H1 (cell line): ENCODE results near the gene UNC119. TPM values are rescaled to one million over a fixed set of nuclear protein-coding genes. Genes with fewer than 3 reads are reported as not detected.
A peak's percentile ranks its signal among the peaks of the same experiment; 100 is the strongest.

Experiments used
- CTCF ChIA-PET: fragments of 300-600 bp; sonication (Branson Sonifier 250); formaldehyde crosslinking; loops from one replicate; lab custom pipeline; 2021; ENCODE audit not compliant: partially characterized antibody; lab: Charles Lee
- POLR2A ChIA-PET: fragments of 300-600 bp; sonication (Branson Sonifier 250); formaldehyde crosslinking; loops from one replicate; lab custom pipeline; 2021; ENCODE audit warnings: inconsistent platforms; ENCODE audit not compliant: partially characterized antibody; lab: Charles Lee
- DNase-seq, 2 experiments: peaks; one replicate each; pipeline versions ENCODE4 v3.0.0 to v3.0.0-alpha.2; 2010 to 2022; ENCODE audit warnings: low spot score in 2 of 2, low read depth in 1 of 2, mixed read lengths in 1 of 2
- FAIRE-seq: peaks from 2 replicates; lab custom pipeline; 2011; peaks lifted over from hg19 to GRCh38; lab: Jason Lieb, UNC
- H2AFZ ChIP-seq: 2 replicates; pipeline ENCODE4 v1.8.1; 2012; ENCODE audit warnings: low read length, inconsistent platforms
- H2AK5ac ChIP-seq: 2 replicates; pipeline ENCODE4 v1.6.1; 2013; ENCODE audit warnings: low read depth, low read length
- H2BK120ac ChIP-seq: replicated peaks from 2 replicates; pipeline ENCODE3; 2013; ENCODE audit warnings: low read depth, low read length, inconsistent platforms
- H2BK12ac ChIP-seq: 2 replicates; pipeline ENCODE4 v1.6.1; 2013; ENCODE audit warnings: low read depth, low read length
- H2BK15ac ChIP-seq: 2 replicates; pipeline ENCODE4 v1.6.1; 2013; ENCODE audit warnings: low read length
- H2BK20ac ChIP-seq: 2 replicates; pipeline ENCODE4 v1.6.1; 2013; ENCODE audit warnings: low read length
- H2BK5ac ChIP-seq: 2 replicates; pipeline ENCODE4 v1.6.1; 2013; ENCODE audit warnings: low read depth, low read length
- H3K14ac ChIP-seq: 2 replicates; pipeline ENCODE4 v1.6.1; 2013; ENCODE audit warnings: inconsistent platforms; ENCODE audit not compliant: insufficient read length
- H3K18ac ChIP-seq: 2 replicates; pipeline ENCODE4 v1.6.1; 2013; ENCODE audit warnings: low read length; ENCODE audit errors: extremely low read depth
- H3K23ac ChIP-seq: 2 replicates; pipeline ENCODE4 v1.6.1; 2013; ENCODE audit warnings: inconsistent platforms; ENCODE audit not compliant: insufficient read length
- H3K23me2 ChIP-seq: 2 replicates; pipeline ENCODE4 v1.6.1; 2013; ENCODE audit warnings: low read depth, low read length
- H3K27ac ChIP-seq: 2 replicates; pipeline ENCODE4 v1.6.1; 2011; ENCODE audit warnings: low read depth, low read length, inconsistent platforms
- H3K27me3 ChIP-seq, 4 experiments: replicated peaks in 1 of 4; 1 replicate in 1 of 4; 2 replicates in 3 of 4; pipeline versions ENCODE4 v1.6.1 to v1.8.1; 2011 to 2013; ENCODE audit warnings: low read length in 3 of 4, mild to moderate bottlenecking in 3 of 4, inconsistent platforms in 2 of 4, mixed read lengths in 2 of 4, moderate library complexity in 1 of 4; ENCODE audit not compliant: control insufficient read depth in 3 of 4, insufficient read depth in 3 of 4; ENCODE audit errors: extremely low read depth in 1 of 4
- H3K36me3 ChIP-seq, 4 experiments: 2 replicates each; pipeline versions ENCODE4 v1.6.1 to v1.8.1; 2011 to 2013; ENCODE audit warnings: mild to moderate bottlenecking in 4 of 4, low read length in 3 of 4, moderate library complexity in 2 of 4, control low read depth in 1 of 4, inconsistent platforms in 1 of 4; ENCODE audit not compliant: insufficient read depth in 4 of 4, control insufficient read depth in 2 of 4
- H3K4ac ChIP-seq: replicated peaks from 2 replicates; pipeline ENCODE3; 2013; ENCODE audit warnings: low read length, low read depth, mixed read lengths, inconsistent platforms; ENCODE audit not compliant: insufficient read length
- H3K4me1 ChIP-seq, 4 experiments: replicated peaks in 1 of 4; 1 replicate in 1 of 4; 2 replicates in 3 of 4; pipeline versions ENCODE4 v1.6.1 to v1.8.1; 2011 to 2013; ENCODE audit warnings: low read length in 3 of 4, inconsistent platforms in 2 of 4, mixed read lengths in 1 of 4; ENCODE audit not compliant: insufficient read depth in 4 of 4, control insufficient read depth in 3 of 4
- H3K4me2 ChIP-seq, 2 experiments: 2 replicates each; pipeline versions ENCODE4 v1.6.1 to v1.8.1; 2011 to 2013; ENCODE audit warnings: low read depth in 2 of 2, low read length in 2 of 2, control low read depth in 1 of 2, inconsistent platforms in 1 of 2, mild to moderate bottlenecking in 1 of 2; ENCODE audit not compliant: insufficient read depth in 1 of 2
- H3K4me3 ChIP-seq, 4 experiments: fragments of 200-600, 300-600 bp in 1 of 4; sonication (generic), shearing (Covaris generic), sonication (Bioruptor Twin) in 1 of 4; 2 replicates each; pipeline versions ENCODE4 v1.5.1 to v1.8.1; 2011 to 2016; ENCODE audit warnings: low read length in 4 of 4, low read depth in 3 of 4, control low read depth in 2 of 4, inconsistent platforms in 2 of 4, mild to moderate bottlenecking in 2 of 4, mixed read lengths in 1 of 4, moderate library complexity in 1 of 4; ENCODE audit not compliant: insufficient read depth in 2 of 4; ENCODE audit errors: extremely low read depth in 1 of 4
- H3K56ac ChIP-seq: replicated peaks from 2 replicates; pipeline ENCODE3; 2013; ENCODE audit warnings: low read depth, mild to moderate bottlenecking, mixed read lengths, low read length, inconsistent platforms; ENCODE audit not compliant: insufficient read length
- H3K79me1 ChIP-seq: 2 replicates; pipeline ENCODE4 v1.6.1; 2013; ENCODE audit warnings: low read depth, low read length, control low read depth
- H3K79me2 ChIP-seq, 2 experiments: 2 replicates each; pipeline versions ENCODE4 v1.6.1 to v1.8.1; 2012 to 2013; ENCODE audit warnings: low read length in 2 of 2, mild to moderate bottlenecking in 2 of 2, inconsistent platforms in 1 of 2; ENCODE audit not compliant: insufficient read depth in 2 of 2, control insufficient read depth in 1 of 2
- H3K9ac ChIP-seq, 4 experiments: replicated peaks in 1 of 4; 1 replicate in 1 of 4; 2 replicates in 3 of 4; pipeline versions ENCODE4 v1.6.1 to v1.8.1; 2011 to 2013; ENCODE audit warnings: low read depth in 3 of 4, low read length in 3 of 4, control low read depth in 2 of 4, mild to moderate bottlenecking in 2 of 4, moderate library complexity in 2 of 4, inconsistent platforms in 1 of 4; ENCODE audit errors: extremely low read depth in 1 of 4
- H3K9me3 ChIP-seq, 2 experiments: 2 replicates each; pipeline versions ENCODE4 v1.6.1 to v1.8.1; 2012 to 2013; ENCODE audit warnings: mild to moderate bottlenecking in 2 of 2, moderate library complexity in 2 of 2, control low read depth in 1 of 2, inconsistent platforms in 1 of 2, low read depth in 1 of 2, low read length in 1 of 2, mixed read lengths in 1 of 2; ENCODE audit not compliant: insufficient read depth in 2 of 2
- H4K20me1 ChIP-seq, 2 experiments: replicated peaks in 1 of 2; 2 replicates each; pipeline versions ENCODE3 to v1.8.1; 2011 to 2013; ENCODE audit warnings: inconsistent platforms in 2 of 2, low read length in 2 of 2, mild to moderate bottlenecking in 1 of 2; ENCODE audit not compliant: insufficient read depth in 2 of 2, control insufficient read depth in 1 of 2
- H4K5ac ChIP-seq: 2 replicates; pipeline ENCODE4 v1.6.1; 2013; ENCODE audit warnings: low read length, low read depth, mixed read lengths, inconsistent platforms; ENCODE audit not compliant: insufficient read length
- H4K8ac ChIP-seq: 2 replicates; pipeline ENCODE4 v1.8.0; 2013; ENCODE audit warnings: mild to moderate bottlenecking, moderate library complexity, low read length, inconsistent platforms; ENCODE audit not compliant: insufficient read depth; ENCODE audit errors: extremely low read depth
- H4K91ac ChIP-seq: replicated peaks from 2 replicates; pipeline ENCODE3; 2013; ENCODE audit warnings: low read length, mixed read lengths, inconsistent platforms; ENCODE audit not compliant: insufficient read length
- SIN3A ChIP-seq, 2 experiments: IDR thresholded peaks in 1 of 2; conservative IDR thresholded peaks in 1 of 2; 2 replicates each; pipeline ENCODE4 v1.6.1; 2011 to 2012; ENCODE audit warnings: low read length in 2 of 2, improper control_type of control experiment in 1 of 2, low read depth in 1 of 2, mild to moderate bottlenecking in 1 of 2
- SIRT6 ChIP-seq: IDR thresholded peaks from one replicate; pipeline ENCODE4 v1.7.1; 2012; ENCODE audit warnings: low read length, inconsistent platforms
- WGBS, 2 experiments: shearing (Covaris generic) in 1 of 2; methylation state at CpG; one replicate each; pipeline versions ENCODE4 v1.1.6 to v1.1.7; 2013 to 2015; ENCODE audit warnings: low lambda C conversion rate in 2 of 2, mixed read lengths in 2 of 2, inconsistent platforms in 1 of 2, low coverage in 1 of 2, missing lambda C conversion rate in 1 of 2; ENCODE audit not compliant: insufficient replicate concordance in 2 of 2, insufficient coverage in 1 of 2, insufficient read length in 1 of 2; ENCODE audit errors: extremely low coverage in 1 of 2, missing lambda C conversion rate in 1 of 2; 5-methylcytosine and 5-hydroxymethylcytosine counted together
- polyA plus RNA-seq, 7 experiments: library from polyadenylated mRNA; depleted of rRNA in 3 of 7; stranded (reverse) in 5 of 7; unstranded in 2 of 7; fragments of >200 nt in 5 of 7; fragments of 200-250 nt in 2 of 7; gene quantifications; 1 replicate in 5 of 7; 2 replicates in 1 of 7; 4 replicates in 1 of 7; pipeline versions ENCODE4 v1.2.1 to v1.2.3, GENCODE V29; 2011 to 2013; ENCODE audit warnings: missing spikeins in 2 of 7, mixed read lengths in 2 of 7
- total RNA-seq: library from RNA; stranded (reverse); fragmentation: NEBNext Ultra II Directional; extraction: Animal tissue kit (Norgen Biotek cat#: 25700); gene quantifications from 2 replicates; pipeline ENCODE4 v1.2.1, GENCODE V29; 2021

The UNC119 gene
- total and polyA plus RNA-seq, 2 of the 8 experiments (the other 6 are each of a cell fraction or from before 2014, with no cell fraction given), result 43.5 to 94.4 TPM

GRCh38 chr17:28598389-28598788, 46.0 kb upstream of the UNC119 start:
- Histone ChIP-seq H3K9ac (peak overlapping the region; percentile 70 to 94 (median 88)), H2BK5ac (peak overlapping the region; percentile 76; the same call in 1 of the 2 replicates), H2AK5ac (no peak overlapping the region), H3K79me2 (peaks cover 0 to 16% of the 10 kb centered on the region in 2 experiments; a peak in 2 of 4 replicates), H4K20me1 (no peaks in the 10 kb centered on the region), H4K5ac (peak overlapping the region; percentile 55), H3K36me3 (peaks cover under 1 to 7% (median 4%) of the 10 kb centered on the region in 4 experiments; a peak in 4 of 8 replicates), H2BK15ac (no peak overlapping the region), H4K91ac (peak overlapping the region; percentile 89), H2BK120ac (no peak overlapping the region), H3K4me3 (peak overlapping the region; percentile 78 to 93 (median 92)), H2AFZ (0 out of 2 replicates have a peak overlapping the region, but pooled peaks have one; percentile 52), H3K4me1 (peaks cover 0 to 4% (median 0%) of the 10 kb centered on the region in 4 experiments; a peak in 2 of 7 replicates), H3K27me3 (no peaks in the 10 kb centered on the region; a peak in 1 of 7 replicates), H2BK12ac (no peak overlapping the region), H3K14ac (no peak overlapping the region), H3K56ac (peak overlapping the region; percentile 91), H3K23me2 (peaks cover 9% of the 10 kb centered on the region; the same call in 1 of the 2 replicates), H3K23ac (no peak overlapping the region), H3K27ac (peak overlapping the region; percentile 93), H2BK20ac (no peak overlapping the region), H3K79me1 (no peaks in the 10 kb centered on the region; the same call in 1 of the 2 replicates), H3K4ac (peak overlapping the region; percentile 81), H3K9me3 (no peaks in the 10 kb centered on the region), H4K8ac (peak overlapping the region; percentile 94; the same call in 1 of the 2 replicates), H3K4me2 (peak overlapping the region; percentile 86 to 96), H3K18ac (peak overlapping the region; percentile 65; the same call in 1 of the 2 replicates)
- ChIA-PET POLR2A (interaction anchor here (0.7 to 7.5 kb wide), 19 partner anchors 7 to 146 kb away, joined by 3 to 83 read pairs (median 5); partner anchors contain the start of genes ALDOC, PIGS, PROCA1 and RPL23A), CTCF (interaction anchor here (1.2 to 5.6 kb wide), 5 partner anchors 15 to 46 kb away, joined by 4 to 45 read pairs (median 5); partner anchors contain the start of genes ALDOC, BLTP2 and RSKR)
- no peak for TF ChIP-seq SIRT6
- TF ChIP-seq SIN3A (conservative IDR thresholded peaks at IDR 0.05 in 1 of 2, IDR thresholded peaks at IDR 0.05 in 1 of 2; ENCODE audit: low read depth in 1 of 2, low read length in 2 of 2), result 0 out of 4 replicates have a peak, but pooled peaks of 1 of the 2 experiments have one; percentile 20
- DNase-seq (no peak), FAIRE-seq (no peak)
- 10% methylated on average over 16 of the region's 17 CpGs; no CpG with 5 or more reads in 1 of the 2 experiments for WGBS, 2 experiments
